ENCODE results near the gene CIAO1. TPM values are rescaled to one million over a fixed set of nuclear protein-coding genes. Genes with fewer than 3 reads are reported as not detected.
A peak's percentile ranks its signal among the peaks of the same experiment; 100 is the strongest.

Gene CIAO1
- total RNA-seq, 1 experiment from 2014 or later, result 79.7 TPM

GRCh38 chr2:96260387-96261260 lies 5.4 kb upstream of the CIAO1 start:
- TF ChIP-seq EZH2 (IDR thresholded peaks at IDR 0.05; ENCODE audit: borderline replicate concordance, low read depth, low read length, poor library complexity, severe bottlenecking), result no peak
- TF ChIP-seq CTCF (conservative IDR thresholded peaks at IDR 0.05; ENCODE audit: low read depth, low read length), result 0 out of 2 replicates have a peak, but pooled peaks have one; percentile 13
- ChIA-PET POLR2A (ENCODE audit: low non-redundant PET) (no interaction called here), CTCF (interaction anchor here (0.9 kb wide), 1 partner anchor 23 kb away, joined by 3 read pairs; no protein-coding TSS in a partner anchor)
- H3K27me3 ChIP-seq (replicated peaks; ENCODE audit: insufficient read depth, low read depth, low read length, poor library complexity), result no peaks in the 10 kb centered on the region
- H3K27ac ChIP-seq (ENCODE audit: low read depth, low read length, poor library complexity, severe bottlenecking), result peak overlapping the region; percentile 13
- no peak for DNase-seq (ENCODE audit: low spot score)
- peaks cover under 1% of the 10 kb centered on the region for H3K36me3 ChIP-seq (ENCODE audit: insufficient read depth, low read length, poor library complexity, severe bottlenecking)
- no TSS peak for BruUV-seq (replicated peaks)
- no peak overlapping the region for H3K4me3 ChIP-seq (ENCODE audit: low read depth, low read length, poor library complexity, severe bottlenecking)
- no peaks in the 10 kb centered on the region for H3K4me1 ChIP-seq (ENCODE audit: insufficient read depth, low read length, poor library complexity, severe bottlenecking)
- no peaks in the 10 kb centered on the region for H3K9me3 ChIP-seq (ENCODE audit: low read depth, low read length, poor library complexity, severe bottlenecking)
- intact Hi-C loops (cut with micrococcal nuclease; ENCODE audit: unreplicated experiment), result loop anchor here (5.0 kb wide), 1 partner anchor 43 kb away; no protein-coding TSS in a partner anchor

- H3K4me1 ChIP-seq (ENCODE audit: insufficient read depth, low read length, poor library complexity, severe bottlenecking), result no peaks in the 10 kb centered on the region
- ChIA-PET CTCF (no interaction called here), POLR2A (ENCODE audit: low non-redundant PET) (no interaction called here)
- H3K27ac ChIP-seq (ENCODE audit: low read depth, low read length, poor library complexity, severe bottlenecking), result no peak overlapping the region
- no TSS peak for BruUV-seq (replicated peaks)
- TF ChIP-seq CTCF (conservative IDR thresholded peaks at IDR 0.05; ENCODE audit: low read depth, low read length), result no peak
- TF ChIP-seq EZH2 (IDR thresholded peaks at IDR 0.05; ENCODE audit: borderline replicate concordance, low read depth, low read length, poor library complexity, severe bottlenecking), result no peak
- H3K4me3 ChIP-seq (ENCODE audit: low read depth, low read length, poor library complexity, severe bottlenecking), result no peak overlapping the region
- no peaks in the 10 kb centered on the region for H3K27me3 ChIP-seq (replicated peaks; ENCODE audit: insufficient read depth, low read depth, low read length, poor library complexity)
- intact Hi-C loops (cut with micrococcal nuclease; ENCODE audit: unreplicated experiment), result loop anchor here (5.0 kb wide), 1 partner anchor 44 kb away; no protein-coding TSS in a partner anchor
- no peak for DNase-seq (ENCODE audit: low spot score)
- H3K36me3 ChIP-seq (ENCODE audit: insufficient read depth, low read length, poor library complexity, severe bottlenecking), result no peaks in the 10 kb centered on the region
- no peaks in the 10 kb centered on the region for H3K9me3 ChIP-seq (ENCODE audit: low read depth, low read length, poor library complexity, severe bottlenecking)
These were observed 4.6 kb upstream of the CIAO1 start for GRCh38 chr2:96261328-96262003.

- Histone ChIP-seq H3K27ac (ENCODE audit: low read depth, low read length, poor library complexity, severe bottlenecking) (no peak overlapping the region), H3K4me1 (ENCODE audit: insufficient read depth, low read length, poor library complexity, severe bottlenecking) (no peaks in the 10 kb centered on the region), H3K27me3 (replicated peaks; ENCODE audit: insufficient read depth, low read depth, low read length, poor library complexity) (no peaks in the 10 kb centered on the region), H3K36me3 (ENCODE audit: insufficient read depth, low read length, poor library complexity, severe bottlenecking) (peaks cover 2% of the 10 kb centered on the region), H3K4me3 (ENCODE audit: low read depth, low read length, poor library complexity, severe bottlenecking) (no peak overlapping the region), H3K9me3 (ENCODE audit: low read depth, low read length, poor library complexity, severe bottlenecking) (no peaks in the 10 kb centered on the region)
- ChIA-PET POLR2A (ENCODE audit: low non-redundant PET) (no interaction called here), CTCF (no interaction called here)
- intact Hi-C loops (cut with micrococcal nuclease; ENCODE audit: unreplicated experiment), result loop anchor here (5.0 kb wide), 1 partner anchor 45 kb away; no protein-coding TSS in a partner anchor
- no peak for DNase-seq (ENCODE audit: low spot score)
- no peak for TF ChIP-seq CTCF (conservative IDR thresholded peaks at IDR 0.05; ENCODE audit: low read depth, low read length)
- TF ChIP-seq EZH2 (IDR thresholded peaks at IDR 0.05; ENCODE audit: borderline replicate concordance, low read depth, low read length, poor library complexity, severe bottlenecking), result no peak
- BruUV-seq (replicated peaks), result no TSS peak
These were observed 3.7 kb upstream of the CIAO1 start for GRCh38 chr2:96262306-96262705.
